Activated CD8-positive, alpha-beta memory T cell treated with anti-CD3 and anti-CD28 coated beads for 24 hours (primary cell): ENCODE measurements around the gene VMP1.

ENCODE experiments used
- DNase-seq: peaks from one replicate; pipeline ENCODE4 v3.0.0-alpha.2; 2020

The VMP1 gene

GRCh38 chr17:59815965-59816364, 108.5 kb downstream of the VMP1 start:
- no peak for DNase-seq

- no peak for DNase-seq
Observed at GRCh38 chr17:59825533-59826322, 118.3 kb downstream of the VMP1 start.

GRCh38 chr17:59826706-59827453, 119.4 kb downstream of the VMP1 start:
- no peak for DNase-seq

DNA sequence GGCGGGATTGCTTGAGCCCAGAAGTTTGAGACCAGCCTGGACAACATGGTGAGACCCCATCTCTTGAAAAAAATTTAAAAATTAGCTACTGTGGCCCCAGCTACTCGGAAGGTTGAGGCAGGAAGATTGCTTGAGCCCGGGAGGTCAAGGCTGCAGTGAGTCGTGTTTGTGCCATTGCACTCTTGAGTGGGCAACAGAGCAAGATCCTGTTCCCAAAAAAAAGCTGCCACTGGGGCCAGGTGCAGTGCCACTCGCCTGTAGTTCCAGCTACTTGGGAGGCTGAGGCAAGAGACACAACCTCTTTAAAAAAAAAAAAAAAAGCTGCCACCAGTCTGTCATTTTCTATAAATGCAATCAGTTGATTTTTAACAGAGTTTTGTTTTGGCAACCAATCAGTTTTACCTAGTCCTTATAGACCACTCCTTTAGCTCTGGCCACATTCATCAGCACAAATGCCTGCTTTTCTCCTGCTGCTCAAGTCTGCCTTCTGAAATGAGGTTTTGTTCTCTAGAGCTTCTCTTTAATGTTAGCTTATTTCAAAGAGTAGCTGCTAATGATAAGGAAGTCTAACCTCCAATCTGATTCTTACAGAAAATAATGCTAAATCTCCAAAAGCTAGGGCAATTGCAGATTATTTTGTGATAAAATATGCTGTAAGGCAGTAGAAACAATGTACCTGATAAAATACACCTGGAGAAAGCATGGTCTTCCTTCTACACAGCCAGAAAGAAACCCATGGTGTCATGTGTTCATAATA, 120.4 kb downstream of the VMP1 start:
- no peak for DNase-seq

DNA sequence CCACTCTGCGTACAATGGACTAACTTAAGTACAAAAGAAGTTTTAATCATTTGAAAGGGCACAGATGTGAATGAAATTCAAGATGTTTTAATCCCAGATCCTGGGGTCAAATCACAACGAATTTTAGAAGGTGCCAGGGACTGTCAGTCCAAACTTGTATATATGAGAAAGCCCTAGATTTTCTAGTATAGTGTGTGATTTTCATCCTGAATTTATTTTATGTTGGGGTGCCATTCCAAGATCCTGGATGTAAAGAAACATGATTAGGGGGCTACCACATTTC, 121.0 kb downstream of the VMP1 start:
- no peak for DNase-seq

GRCh38 chr17:59828819-59829216, 121.4 kb downstream of the VMP1 start:
- peak; percentile 72 for DNase-seq

- DNase-seq, result no peak
Observed at GRCh38 chr17:59829217-59830006, 122.0 kb downstream of the VMP1 start.

DNA sequence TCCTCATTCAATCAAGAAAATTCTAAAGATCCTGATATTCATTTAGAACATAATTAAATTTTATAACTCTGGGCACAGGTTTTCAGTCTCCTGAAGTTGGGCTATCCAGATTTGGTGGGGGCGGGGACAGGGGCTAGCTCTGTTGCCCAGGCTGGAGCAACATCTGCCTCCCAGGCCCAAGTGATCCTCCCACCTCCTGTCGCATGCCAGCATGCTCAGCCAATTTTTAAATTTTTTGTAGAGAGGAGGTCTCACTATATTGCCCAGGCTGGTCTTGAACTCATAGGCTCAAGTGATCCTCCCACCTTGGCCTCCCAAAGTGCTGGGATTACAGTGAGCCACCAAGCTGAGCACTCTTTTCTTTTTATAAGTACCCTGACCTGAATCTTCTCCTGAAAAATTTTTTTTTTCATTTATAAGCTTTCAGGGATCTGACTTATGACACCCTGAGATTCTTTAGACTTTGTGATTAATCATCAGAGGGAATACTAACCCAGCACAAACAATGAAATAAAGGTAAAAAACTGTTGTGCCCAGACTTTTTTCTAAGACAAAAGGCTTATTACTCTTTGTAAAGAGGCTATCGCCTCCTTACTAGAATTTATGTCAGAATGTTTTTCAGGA, 122.7 kb downstream of the VMP1 start:
- peak; percentile 72 for DNase-seq

GRCh38 chr17:59830846-59831486, 123.5 kb downstream of the VMP1 start:
- no peak for DNase-seq

- DNase-seq, result no peak
Observed at GRCh38 chr17:59832883-59833379, 125.5 kb downstream of the VMP1 start.

- DNase-seq, result peak; percentile 59
Observed at GRCh38 chr17:59837308-59838051, 130.0 kb downstream of the VMP1 start.

DNA sequence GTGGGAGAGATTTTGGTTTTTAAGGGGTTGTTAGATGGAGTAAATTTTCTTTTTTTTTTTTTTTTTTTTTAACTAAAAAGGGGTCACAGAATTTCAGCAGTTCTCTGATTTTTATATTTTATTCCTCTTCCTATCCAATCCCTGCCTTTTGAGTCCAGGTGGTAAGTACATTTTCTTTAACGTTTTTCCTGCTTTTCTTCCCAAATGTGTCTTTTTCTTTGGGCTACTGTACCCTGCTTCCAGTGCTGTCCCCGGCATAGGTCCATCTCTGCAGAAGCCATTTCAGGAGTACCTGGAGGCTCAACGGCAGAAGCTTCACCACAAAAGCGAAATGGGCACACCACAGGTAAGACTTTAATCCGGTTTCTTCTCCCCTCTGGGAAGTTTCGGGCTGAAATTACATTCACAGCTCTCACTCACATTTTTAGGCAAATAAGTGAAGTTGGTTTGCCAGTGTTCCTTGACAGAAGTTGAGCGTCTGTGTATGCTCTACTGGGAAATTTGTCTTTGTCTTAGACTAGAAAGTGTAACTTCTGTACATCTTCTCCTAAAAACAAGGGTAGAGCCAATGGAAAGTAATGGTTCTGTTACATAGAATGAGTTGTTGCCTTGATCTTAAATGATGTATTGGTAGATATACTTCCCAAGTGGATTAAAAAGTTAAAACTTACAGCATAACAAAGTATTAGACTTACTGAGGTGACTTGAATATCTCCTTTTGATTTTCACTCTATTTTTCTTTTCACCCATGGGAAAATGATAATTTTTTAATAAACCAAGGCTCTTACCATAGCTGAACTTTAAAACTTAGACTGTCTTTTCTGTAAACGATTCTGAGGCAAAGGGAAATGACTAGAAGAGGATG, 130.8 kb downstream of the VMP1 start:
- peak; percentile 84 for DNase-seq

GRCh38 chr17:59839651-59840328, 132.3 kb downstream of the VMP1 start:
- DNase-seq, result peak; percentile 60

DNA sequence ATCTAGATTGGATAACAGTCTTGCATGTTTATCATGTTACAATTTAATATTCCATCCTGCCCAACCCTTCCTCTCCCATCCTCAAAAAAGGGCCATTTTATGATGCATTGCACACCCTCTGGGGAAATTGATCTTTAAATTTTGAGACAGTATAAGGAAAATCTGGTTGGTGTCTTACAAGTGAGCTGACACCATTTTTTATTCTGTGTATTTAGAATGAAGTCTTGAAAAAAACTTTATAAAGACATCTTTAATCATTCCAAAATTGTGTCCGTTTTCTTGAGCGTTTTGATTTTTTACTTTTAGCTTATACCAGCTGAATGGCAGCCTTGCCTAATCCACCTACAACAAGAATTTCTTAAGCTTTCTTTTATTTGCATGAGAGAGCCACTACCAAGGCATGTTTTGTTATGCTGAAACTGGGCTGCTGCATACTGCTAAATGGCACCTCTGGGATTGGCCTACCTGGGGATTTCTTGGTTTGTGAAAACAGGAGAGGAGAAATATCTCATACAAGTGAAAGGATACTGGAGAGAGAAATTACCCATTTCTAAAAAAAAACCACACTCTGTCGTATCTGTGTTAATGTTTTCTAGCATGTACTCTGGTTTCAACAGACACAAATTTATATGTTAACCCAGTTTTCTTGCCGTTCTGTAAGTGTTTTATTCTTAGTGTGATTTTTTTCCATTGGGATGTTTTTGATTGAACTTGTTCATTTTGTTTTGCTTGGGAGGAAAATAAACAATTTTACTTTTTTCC, 133.1 kb downstream of the VMP1 start:
- DNase-seq, result peak; percentile 73

- DNase-seq, result peak; percentile 62
Observed at GRCh38 chr17:59841091-59841881, 133.8 kb downstream of the VMP1 start.

DNA sequence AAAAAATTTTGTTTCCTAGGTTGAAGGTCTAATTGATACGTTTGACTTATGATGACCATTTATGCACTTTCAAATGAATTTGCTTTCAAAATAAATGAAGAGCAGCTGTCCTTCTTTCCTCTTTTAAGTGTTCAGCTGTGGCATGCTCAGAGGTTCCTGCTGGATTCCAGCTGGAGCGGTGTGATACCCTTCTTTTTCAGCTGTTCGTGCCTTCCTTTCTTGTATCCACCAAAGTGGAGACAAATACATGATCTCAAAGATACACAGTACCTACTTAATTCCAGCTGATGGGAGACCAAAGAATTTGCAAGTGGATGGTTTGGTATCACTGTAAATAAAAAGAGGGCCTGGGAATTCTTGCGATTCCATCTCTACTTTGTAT, 134.4 kb downstream of the VMP1 start:
- peak; percentile 61 for DNase-seq

- peak; percentile 87 for DNase-seq
Observed at GRCh38 chr17:59842901-59843652, 135.6 kb downstream of the VMP1 start.
